Thymus (tissue), 11 donors: ENCODE data around the gene VDR. TPM values are rescaled to one million over a fixed set of nuclear protein-coding genes. Genes with fewer than 3 reads are reported as not detected.
"Not testable (repeated sequence)": the region's sequence is repeated elsewhere in the genome, so short reads cannot be mapped to it uniquely, and the experiment has no call there.

Experiments
- DNase-seq, 9 donors: peaks; one replicate each; pipeline ENCODE4 v3.0.0-alpha.2; 2013; ENCODE audit warnings: low spot score in 9 of 9, low read depth in 6 of 9, missing footprints in 1 of 9
- H3K27ac ChIP-seq, 2 donors: one replicate each; pipeline ENCODE4 v1.5.1; 2013; ENCODE audit warnings: control low read depth in 1 of 2, low read depth in 1 of 2, low read length in 1 of 2, mild to moderate bottlenecking in 1 of 2, moderate library complexity in 1 of 2
- H3K27me3 ChIP-seq, 2 donors: one replicate each; pipeline ENCODE4 v1.5.1; 2013; ENCODE audit warnings: low read length in 1 of 2; ENCODE audit not compliant: control insufficient read depth in 2 of 2, insufficient read depth in 1 of 2
- H3K36me3 ChIP-seq, 2 donors: one replicate each; pipeline ENCODE4 v1.5.1; 2013; ENCODE audit warnings: low read length in 1 of 2, mild to moderate bottlenecking in 1 of 2, moderate library complexity in 1 of 2; ENCODE audit not compliant: control insufficient read depth in 2 of 2, insufficient read depth in 2 of 2
- H3K4me1 ChIP-seq, 2 donors: one replicate each; pipeline ENCODE4 v1.5.1; 2013; ENCODE audit warnings: low read length in 2 of 2; ENCODE audit not compliant: control insufficient read depth in 2 of 2, insufficient read depth in 2 of 2
- H3K4me3 ChIP-seq, 2 donors: one replicate each; pipeline ENCODE4 v1.5.1; 2013; ENCODE audit warnings: low read length in 2 of 2, control low read depth in 1 of 2, mild to moderate bottlenecking in 1 of 2
- H3K9me3 ChIP-seq, 2 donors: one replicate each; pipeline ENCODE4 v1.5.1; 2013; ENCODE audit warnings: low read length in 1 of 2, mild to moderate bottlenecking in 1 of 2; ENCODE audit not compliant: control insufficient read depth in 2 of 2, insufficient read depth in 1 of 2
- WGBS: extraction: QIAGEN DNeasy Blood & Tissue Kit; methylation state at CpG from one replicate; pipeline ENCODE4 v1.1.7; 2013; 5-methylcytosine and 5-hydroxymethylcytosine counted together
- polyA plus RNA-seq: library from polyadenylated mRNA; stranded (reverse); fragments of 200-250 nt; gene quantifications from one replicate; pipeline ENCODE4 v1.2.3, GENCODE V29; 2013
- total RNA-seq: library from RNA; stranded (reverse); fragments of 120-200 nt; gene quantifications from one replicate; pipeline ENCODE4 v1.2.4, GENCODE V29; 2013
- donor health status: healthy.

The VDR gene
- total and polyA plus RNA-seq, 2 donors, result 1.5 to 3.8 TPM

GRCh38 chr12:47813511-47814196 is 91.1 kb downstream of the VDR start:
- WGBS, result 19% methylated on average over 9 of the region's 9 CpGs
- H3K4me1 ChIP-seq, result peaks cover 65 to 94% of the 10 kb centered on the region in 2 donors
- H3K4me3 ChIP-seq, result peak overlapping the region; percentile 69 to 72
- no peaks in the 10 kb centered on the region for H3K27me3 ChIP-seq
- peak in 1 of 9 donors; percentile 67 for DNase-seq
- no peaks in the 10 kb centered on the region for H3K9me3 ChIP-seq
- peaks cover 24 to 71% of the 10 kb centered on the region in 2 donors for H3K36me3 ChIP-seq
- peak overlapping the region; percentile 97 to 99 for H3K27ac ChIP-seq

- Histone ChIP-seq H3K4me3 (peak overlapping the region; percentile 69 to 72), H3K36me3 (peaks cover 18 to 69% of the 10 kb centered on the region in 2 donors), H3K9me3 (no peaks in the 10 kb centered on the region), H3K4me1 (peaks cover 70 to 97% of the 10 kb centered on the region in 2 donors), H3K27me3 (no peaks in the 10 kb centered on the region), H3K27ac (peak overlapping the region; percentile 97 to 99)
- peak in 7 of 9 donors; percentile 86 to 97 (median 92) for DNase-seq
- WGBS, result under 1% methylated on average over 37 of the region's 37 CpGs
These were observed 91.8 kb downstream of the VDR start for GRCh38 chr12:47812797-47813510.

GRCh38 chr12:47811581-47812484 is 93.0 kb downstream of the VDR start:
- Histone ChIP-seq H3K9me3 (no peaks in the 10 kb centered on the region), H3K4me3 (peak overlapping the region; percentile 69 to 72), H3K36me3 (peaks cover 20 to 68% of the 10 kb centered on the region in 2 donors), H3K27ac (peak overlapping the region; percentile 46 to 97), H3K4me1 (peaks cover 78 to 97% of the 10 kb centered on the region in 2 donors), H3K27me3 (no peaks in the 10 kb centered on the region)
- no peak for DNase-seq
- 90% methylated on average over 14 of the region's 14 CpGs for WGBS

- peak overlapping the region; percentile 86 to 97 for H3K27ac ChIP-seq
These were observed 93.8 kb downstream of the VDR start for GRCh38 chr12:47811072-47811396.

GRCh38 chr12:47809518-47809917 is 95.3 kb downstream of the VDR start:
- DNase-seq, H3K4me3 ChIP-seq, H3K9me3 ChIP-seq, H3K27me3 ChIP-seq: not testable (repeated sequence)
- Histone ChIP-seq H3K4me1 (peaks cover 81 to 98% of the 10 kb centered on the region in 2 donors), H3K27ac (peak overlapping the region; percentile 36 to 97), H3K36me3 (peaks cover 33 to 76% of the 10 kb centered on the region in 2 donors)
- 93% methylated on average over 9 of the region's 9 CpGs for WGBS

More at GRCh38 chr12:47811072-47811396, 93.8 kb downstream of the VDR start:
- Histone ChIP-seq H3K36me3 (peaks cover 23 to 70% of the 10 kb centered on the region in 2 donors), H3K4me1 (peaks cover 78 to 98% of the 10 kb centered on the region in 2 donors), H3K9me3 (no peaks in the 10 kb centered on the region), H3K4me3 (peak overlapping the region; percentile 25 to 72), H3K27me3 (no peaks in the 10 kb centered on the region)
- 70% methylated on average over 2 of the region's 2 CpGs for whole genome bisulfite sequencing
- DNase-seq, result no peak

GRCh38 chr12:47808574-47809365 is 96.0 kb downstream of the VDR start:
- 39% methylated on average over 9 of the region's 9 CpGs for WGBS
- Histone ChIP-seq H3K36me3 (peaks cover 34 to 76% of the 10 kb centered on the region in 2 donors), H3K27ac (peak overlapping the region; percentile 86 to 89), H3K4me3 (peak overlapping the region; percentile 32 to 34), H3K27me3 (no peaks in the 10 kb centered on the region), H3K9me3 (no peaks in the 10 kb centered on the region), H3K4me1 (peaks cover 81 to 98% of the 10 kb centered on the region in 2 donors)
- peak in 1 of 9 donors; percentile 59 for DNase-seq

GRCh38 chr12:47808050-47808449 is 96.7 kb downstream of the VDR start:
- DNase-seq, result peak in 3 of 9 donors; percentile 79 to 88 (median 80)
- WGBS, result 1% methylated on average over 9 of the region's 9 CpGs
- Histone ChIP-seq H3K27me3 (no peaks in the 10 kb centered on the region), H3K4me3 (peak overlapping the region; percentile 32 to 34), H3K9me3 (no peaks in the 10 kb centered on the region), H3K4me1 (peaks cover 84 to 98% of the 10 kb centered on the region in 2 donors), H3K36me3 (peaks cover 41 to 77% of the 10 kb centered on the region in 2 donors), H3K27ac (peak overlapping the region; percentile 86 to 89)

- H3K36me3 ChIP-seq, result peaks cover 48 to 80% of the 10 kb centered on the region in 2 donors
- peak overlapping the region in 1 of 2 donors; percentile 32 for H3K4me3 ChIP-seq
- DNase-seq, result no peak
- 79% methylated on average over 5 of the region's 5 CpGs for WGBS
- H3K27ac ChIP-seq, result peak overlapping the region; percentile 86 to 89
- peaks cover 87 to 100% of the 10 kb centered on the region in 2 donors for H3K4me1 ChIP-seq
- no peaks in the 10 kb centered on the region for H3K9me3 ChIP-seq
- H3K27me3 ChIP-seq, result no peaks in the 10 kb centered on the region
These were observed 97.5 kb downstream of the VDR start for GRCh38 chr12:47807338-47807737.
